Fibroblast of lung (primary cell): Measurements from ENCODE around the gene C12orf60. TPM values are rescaled to one million over a fixed set of nuclear protein-coding genes. Genes with fewer than 3 reads are reported as not detected.
A peak's percentile ranks its signal among the peaks of the same experiment; 100 is the strongest.

Experiments used
- DNase-seq, 2 donors: peaks; one replicate each; pipeline versions ENCODE4 v3.0.0 to v3.0.0-alpha.2; 2010; ENCODE audit warnings: low read depth in 2 of 2
- H2AFZ ChIP-seq: 2 replicates; pipeline ENCODE4 v1.5.1; 2012; ENCODE audit warnings: low read length, control low read depth, inconsistent platforms
- H3K27ac ChIP-seq: 2 replicates; pipeline ENCODE4 v1.5.1; 2011; ENCODE audit warnings: low read length, control low read depth; ENCODE audit not compliant: insufficient read depth
- H3K27me3 ChIP-seq: 2 replicates; pipeline ENCODE4 v1.5.1; 2011; ENCODE audit warnings: mild to moderate bottlenecking, low read length; ENCODE audit not compliant: control insufficient read depth, insufficient read depth
- H3K36me3 ChIP-seq: 2 replicates; pipeline ENCODE4 v1.5.1; 2011; ENCODE audit warnings: low read length; ENCODE audit not compliant: control insufficient read depth, insufficient read depth
- H3K4me1 ChIP-seq: 2 replicates; pipeline ENCODE4 v1.5.1; 2011; ENCODE audit warnings: low read length; ENCODE audit not compliant: control insufficient read depth, insufficient read depth; ENCODE audit errors: extremely low read depth
- H3K4me2 ChIP-seq: 2 replicates; pipeline ENCODE4 v1.5.1; 2011; ENCODE audit warnings: low read length, control low read depth; ENCODE audit not compliant: insufficient read depth; ENCODE audit errors: extremely low read depth
- H3K4me3 ChIP-seq, 4 experiments: fragments of 200-600 bp in 1 of 4; sonication (generic) in 1 of 4; replicated peaks in 1 of 4; 2 replicates each; pipeline ENCODE4 v1.5.1; 2011 to 2016; ENCODE audit warnings: low read length in 4 of 4, low read depth in 3 of 4, mild to moderate bottlenecking in 3 of 4, control low read depth in 2 of 4, inconsistent platforms in 1 of 4, mixed read lengths in 1 of 4; ENCODE audit not compliant: insufficient read depth in 1 of 4; ENCODE audit errors: control extremely low read depth in 1 of 4
- H3K79me2 ChIP-seq: 2 replicates; pipeline ENCODE4 v1.5.1; 2012; ENCODE audit warnings: mild to moderate bottlenecking, low read length, inconsistent platforms; ENCODE audit not compliant: control insufficient read depth, insufficient read depth
- H3K9ac ChIP-seq: 2 replicates; pipeline ENCODE4 v1.5.1; 2011; ENCODE audit warnings: mild to moderate bottlenecking, low read length, control low read depth; ENCODE audit not compliant: insufficient read depth
- H3K9me3 ChIP-seq: 2 replicates; pipeline ENCODE4 v1.5.1; 2012; ENCODE audit warnings: low read depth, low read length; ENCODE audit not compliant: control insufficient read depth, insufficient read depth
- H4K20me1 ChIP-seq: 2 replicates; pipeline ENCODE4 v1.5.1; 2011; ENCODE audit warnings: low read length; ENCODE audit not compliant: control insufficient read depth, insufficient read depth; ENCODE audit errors: extremely low read depth
- EZH2 ChIP-seq: IDR thresholded peaks from 2 replicates; pipeline ENCODE4 v1.5.1; 2012; ENCODE audit warnings: low read length, control low read depth, mild to moderate bottlenecking; ENCODE audit errors: missing control alignments
- polyA plus RNA-seq, 2 donors: library from polyadenylated mRNA; depleted of rRNA in 1 of 2; stranded (reverse) in 1 of 2; unstranded in 1 of 2; fragments of >200 nt; gene quantifications; 2 replicates each; pipeline ENCODE4 v1.2.1, GENCODE V29; 2011 to 2012; ENCODE audit warnings: missing spikeins in 1 of 2
- total RNA-seq: library from RNA; depleted of rRNA; stranded (reverse); fragments of >200 nt; gene quantifications from 2 replicates; pipeline ENCODE4 v1.2.1, GENCODE V29; 2014
- TF ChIP-seq, protein P1 (sequence below), 2 donors: IDR thresholded peaks in 1 of 2; conservative IDR thresholded peaks in 1 of 2; 1 replicate in 1 of 2; 2 replicates in 1 of 2; pipeline ENCODE4 v1.5.1; 2011 to 2012; ENCODE audit warnings: low read length in 2 of 2, control low read depth in 1 of 2, inconsistent platforms in 1 of 2, low read depth in 1 of 2, mild to moderate bottlenecking in 1 of 2

The C12orf60 gene
- total and polyA plus RNA-seq, 2 donors (not counting 1 experiment from before 2014, with no cell fraction given) = 1.1 to 1.5 TPM

DNA sequence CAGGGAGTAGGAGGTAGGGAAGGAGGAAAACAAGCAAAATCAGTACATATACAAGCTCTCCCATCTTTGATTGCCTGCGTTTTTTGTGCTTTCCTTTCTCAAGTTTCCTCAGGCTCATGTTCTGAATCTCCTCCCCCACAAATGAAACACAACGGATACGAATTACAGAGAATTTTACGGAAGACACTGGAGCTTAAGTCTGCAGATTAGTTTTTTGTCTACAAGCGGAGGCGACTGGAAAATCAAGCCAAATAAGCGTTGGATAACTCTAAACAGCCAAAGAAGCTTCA is 804 bp upstream of the C12orf60 start:
- H3K4me2 ChIP-seq = peak overlapping the region; percentile 38

DNA sequence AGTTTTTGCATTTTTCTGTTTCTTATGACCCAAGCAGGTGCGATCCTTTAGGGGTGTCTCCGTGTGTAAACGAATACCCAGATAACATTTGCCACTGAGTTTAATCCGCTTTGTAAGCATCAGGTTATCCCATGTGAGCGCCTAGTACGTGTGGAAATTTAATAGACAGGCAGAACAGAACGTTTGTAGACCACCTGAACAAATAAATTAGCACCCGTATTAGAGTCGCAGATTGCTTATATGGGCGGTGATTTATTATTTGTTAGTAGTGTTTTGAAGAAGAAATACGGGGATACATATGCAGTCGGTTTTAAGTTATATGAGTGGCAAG is 325 bp downstream of the C12orf60 start:
- peak overlapping the region; percentile 31 to 89 (median 62) for H3K4me3 ChIP-seq
- no peaks in the 10 kb centered on the region for H3K27me3 ChIP-seq
- peak overlapping the region; percentile 5 for H2AFZ ChIP-seq
- peak overlapping the region; percentile 98 for H3K27ac ChIP-seq
- no peak for TF ChIP-seq EZH2
- TF ChIP-seq, protein P1, sequence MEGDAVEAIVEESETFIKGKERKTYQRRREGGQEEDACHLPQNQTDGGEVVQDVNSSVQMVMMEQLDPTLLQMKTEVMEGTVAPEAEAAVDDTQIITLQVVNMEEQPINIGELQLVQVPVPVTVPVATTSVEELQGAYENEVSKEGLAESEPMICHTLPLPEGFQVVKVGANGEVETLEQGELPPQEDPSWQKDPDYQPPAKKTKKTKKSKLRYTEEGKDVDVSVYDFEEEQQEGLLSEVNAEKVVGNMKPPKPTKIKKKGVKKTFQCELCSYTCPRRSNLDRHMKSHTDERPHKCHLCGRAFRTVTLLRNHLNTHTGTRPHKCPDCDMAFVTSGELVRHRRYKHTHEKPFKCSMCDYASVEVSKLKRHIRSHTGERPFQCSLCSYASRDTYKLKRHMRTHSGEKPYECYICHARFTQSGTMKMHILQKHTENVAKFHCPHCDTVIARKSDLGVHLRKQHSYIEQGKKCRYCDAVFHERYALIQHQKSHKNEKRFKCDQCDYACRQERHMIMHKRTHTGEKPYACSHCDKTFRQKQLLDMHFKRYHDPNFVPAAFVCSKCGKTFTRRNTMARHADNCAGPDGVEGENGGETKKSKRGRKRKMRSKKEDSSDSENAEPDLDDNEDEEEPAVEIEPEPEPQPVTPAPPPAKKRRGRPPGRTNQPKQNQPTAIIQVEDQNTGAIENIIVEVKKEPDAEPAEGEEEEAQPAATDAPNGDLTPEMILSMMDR (conservative IDR thresholded peaks at IDR 0.05 in 1 of 2, IDR thresholded peaks at IDR 0.05 in 1 of 2; ENCODE audit: low read depth in 1 of 2, low read length in 2 of 2) = no peak
- peaks cover 36% of the 10 kb centered on the region for H3K79me2 ChIP-seq
- H3K9ac ChIP-seq = peak overlapping the region; percentile 28
- H3K9me3 ChIP-seq = no peaks in the 10 kb centered on the region
- H4K20me1 ChIP-seq = no peaks in the 10 kb centered on the region
- no peaks in the 10 kb centered on the region for H3K36me3 ChIP-seq
- peaks cover 2% of the 10 kb centered on the region for H3K4me1 ChIP-seq
- peak overlapping the region; percentile 94 for H3K4me2 ChIP-seq
- no peak for DNase-seq

More for the DNA sequence above, 804 bp upstream of the C12orf60 start:
- Histone ChIP-seq H3K4me1 (peaks cover 2% of the 10 kb centered on the region), H3K4me3 (peak overlapping the region; percentile 63 to 89 (median 80)), H3K9ac (peak overlapping the region; percentile 98), H3K27ac (peak overlapping the region; percentile 98), H3K27me3 (no peaks in the 10 kb centered on the region), H3K36me3 (no peaks in the 10 kb centered on the region), H3K9me3 (no peaks in the 10 kb centered on the region), H3K79me2 (peaks cover 36% of the 10 kb centered on the region), H4K20me1 (no peaks in the 10 kb centered on the region), H2AFZ (no peak overlapping the region)
- DNase-seq = no peak
- TF ChIP-seq, protein P1 (conservative IDR thresholded peaks at IDR 0.05 in 1 of 2, IDR thresholded peaks at IDR 0.05 in 1 of 2; ENCODE audit: low read depth in 1 of 2, low read length in 2 of 2) = no peak
- TF ChIP-seq EZH2 = no peak

DNA sequence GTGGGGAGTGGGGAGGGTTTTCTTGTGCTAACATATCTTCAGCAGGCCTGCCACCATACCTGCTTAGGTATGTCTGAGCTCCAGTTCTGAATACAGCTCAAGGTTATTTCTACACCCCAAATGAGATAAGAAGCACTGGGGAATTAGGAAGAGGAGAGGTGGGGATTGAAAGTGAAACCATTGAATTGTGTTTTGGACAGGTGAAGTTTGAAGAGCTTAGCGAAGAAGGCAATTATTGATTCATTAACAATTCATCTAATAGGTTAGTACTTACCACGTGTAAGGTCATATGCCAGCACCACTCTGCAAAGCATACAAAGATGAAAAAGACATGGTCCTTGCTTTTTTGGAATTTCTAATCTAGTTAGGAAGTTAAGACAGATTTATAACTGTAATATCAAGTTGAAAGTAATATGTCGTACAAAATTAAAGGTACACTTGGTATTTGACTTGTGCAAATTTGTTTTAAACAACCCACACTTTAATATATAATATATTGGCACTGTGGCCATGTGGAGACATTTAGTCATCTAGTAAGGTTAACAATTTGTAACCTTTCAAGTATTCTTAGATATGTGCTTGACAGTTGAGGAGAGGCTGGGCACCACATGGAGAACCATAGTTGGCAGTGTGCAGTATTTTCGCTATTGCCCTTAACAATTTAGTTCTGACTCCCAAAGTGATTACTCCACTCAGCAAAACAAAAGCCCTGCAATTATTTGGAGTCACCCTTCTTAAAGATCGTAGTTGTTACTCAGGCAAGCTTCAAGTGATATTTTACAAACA is 6.9 kb downstream of the C12orf60 start:
- no peak overlapping the region for H3K27ac ChIP-seq
- no peak overlapping the region for H3K4me3 ChIP-seq
- H2AFZ ChIP-seq = no peak overlapping the region
- no peaks in the 10 kb centered on the region for H3K27me3 ChIP-seq
- H3K4me1 ChIP-seq = no peaks in the 10 kb centered on the region
- no peak overlapping the region for H3K4me2 ChIP-seq
- TF ChIP-seq, protein P1 (conservative IDR thresholded peaks at IDR 0.05 in 1 of 2, IDR thresholded peaks at IDR 0.05 in 1 of 2; ENCODE audit: low read depth in 1 of 2, low read length in 2 of 2) = no peak
- no peak for TF ChIP-seq EZH2
- no peak for DNase-seq
- no peaks in the 10 kb centered on the region for H4K20me1 ChIP-seq
- no peak overlapping the region for H3K9ac ChIP-seq
- no peaks in the 10 kb centered on the region for H3K79me2 ChIP-seq
- H3K36me3 ChIP-seq = no peaks in the 10 kb centered on the region
- H3K9me3 ChIP-seq = no peaks in the 10 kb centered on the region
